Measurements from ENCODE around the gene STOM.
A peak's percentile ranks its signal among the peaks of the same experiment; 100 is the strongest.

DNA sequence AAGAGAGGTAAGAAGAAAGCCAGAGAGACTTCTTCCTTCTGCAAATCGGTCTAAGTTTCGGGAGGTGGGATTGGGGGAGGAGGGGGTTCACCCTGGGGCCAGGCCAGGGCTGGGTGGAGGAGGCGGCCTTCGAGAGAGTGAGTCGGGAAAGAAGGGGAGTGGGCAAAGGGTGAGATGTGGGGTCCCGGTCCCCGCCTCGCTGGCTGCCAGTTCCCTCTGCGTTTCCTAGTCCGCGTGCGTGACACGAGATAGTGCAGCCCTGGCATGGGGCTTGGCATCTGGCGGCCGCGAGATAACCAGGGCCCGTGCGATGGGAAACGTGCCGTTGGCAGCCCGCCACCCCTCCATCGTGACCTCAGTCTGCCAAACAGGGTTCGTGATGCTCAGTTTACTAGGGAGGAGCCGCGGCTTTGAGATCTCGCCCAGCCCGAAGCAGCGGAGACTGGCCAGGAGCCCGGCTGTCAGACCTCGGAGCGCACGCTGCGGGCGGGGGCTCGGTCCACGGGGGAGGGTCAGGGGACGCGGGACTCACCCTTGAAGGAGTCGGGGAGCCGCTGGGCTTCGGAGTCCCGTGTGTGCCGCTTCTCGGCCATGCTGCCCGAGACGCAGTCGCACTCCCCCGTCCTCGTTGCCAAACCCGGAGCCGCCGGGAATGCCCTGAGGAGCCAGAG, at the start of gene STOM:
- no peak; the same call in 1 of the 2 replicates for TF ChIP-seq POLR2A (IDR thresholded peaks at IDR 0.05; ENCODE audit: low read depth, low read length)
- TF ChIP-seq POLR2AphosphoS5 (IDR thresholded peaks at IDR 0.05; ENCODE audit: low read depth, low read length), result no peak
- 0 out of 2 replicates have a peak, but pooled peaks have one; percentile 24 for TF ChIP-seq TAF1 (IDR thresholded peaks at IDR 0.05; ENCODE audit: low read depth, low read length)
- TF ChIP-seq SPI1 (IDR thresholded peaks at IDR 0.05; ENCODE audit: low read depth, low read length), result no peak
- TF ChIP-seq PAX5 (IDR thresholded peaks at IDR 0.05; ENCODE audit: insufficient read depth, low read length, severe bottlenecking), result no peak

Measured in GM12891 (cell line).